Measurements from ENCODE around the gene PPM1D.

PPM1D gene

DNA sequence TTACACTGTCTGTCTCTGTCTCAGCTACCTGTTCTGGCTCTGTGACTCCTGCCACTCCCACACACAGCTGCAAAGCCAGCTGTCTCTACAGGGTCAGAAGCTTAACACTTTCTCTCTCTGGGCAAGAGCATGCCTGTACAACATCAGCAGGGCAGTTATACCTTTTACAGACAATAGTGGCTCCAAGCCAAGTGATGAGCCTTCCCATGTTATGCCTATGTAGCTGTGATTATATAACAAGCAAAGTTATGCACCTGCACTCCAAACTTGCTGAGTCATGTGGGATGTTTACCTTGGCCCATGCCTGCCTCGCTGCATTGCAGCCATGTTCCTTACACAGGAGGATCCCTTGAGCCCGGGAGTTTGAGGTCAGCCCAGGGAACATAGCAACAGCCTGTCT is 42.2 kb upstream of the PPM1D start (continued):
- TF ChIP-seq, protein P1, sequence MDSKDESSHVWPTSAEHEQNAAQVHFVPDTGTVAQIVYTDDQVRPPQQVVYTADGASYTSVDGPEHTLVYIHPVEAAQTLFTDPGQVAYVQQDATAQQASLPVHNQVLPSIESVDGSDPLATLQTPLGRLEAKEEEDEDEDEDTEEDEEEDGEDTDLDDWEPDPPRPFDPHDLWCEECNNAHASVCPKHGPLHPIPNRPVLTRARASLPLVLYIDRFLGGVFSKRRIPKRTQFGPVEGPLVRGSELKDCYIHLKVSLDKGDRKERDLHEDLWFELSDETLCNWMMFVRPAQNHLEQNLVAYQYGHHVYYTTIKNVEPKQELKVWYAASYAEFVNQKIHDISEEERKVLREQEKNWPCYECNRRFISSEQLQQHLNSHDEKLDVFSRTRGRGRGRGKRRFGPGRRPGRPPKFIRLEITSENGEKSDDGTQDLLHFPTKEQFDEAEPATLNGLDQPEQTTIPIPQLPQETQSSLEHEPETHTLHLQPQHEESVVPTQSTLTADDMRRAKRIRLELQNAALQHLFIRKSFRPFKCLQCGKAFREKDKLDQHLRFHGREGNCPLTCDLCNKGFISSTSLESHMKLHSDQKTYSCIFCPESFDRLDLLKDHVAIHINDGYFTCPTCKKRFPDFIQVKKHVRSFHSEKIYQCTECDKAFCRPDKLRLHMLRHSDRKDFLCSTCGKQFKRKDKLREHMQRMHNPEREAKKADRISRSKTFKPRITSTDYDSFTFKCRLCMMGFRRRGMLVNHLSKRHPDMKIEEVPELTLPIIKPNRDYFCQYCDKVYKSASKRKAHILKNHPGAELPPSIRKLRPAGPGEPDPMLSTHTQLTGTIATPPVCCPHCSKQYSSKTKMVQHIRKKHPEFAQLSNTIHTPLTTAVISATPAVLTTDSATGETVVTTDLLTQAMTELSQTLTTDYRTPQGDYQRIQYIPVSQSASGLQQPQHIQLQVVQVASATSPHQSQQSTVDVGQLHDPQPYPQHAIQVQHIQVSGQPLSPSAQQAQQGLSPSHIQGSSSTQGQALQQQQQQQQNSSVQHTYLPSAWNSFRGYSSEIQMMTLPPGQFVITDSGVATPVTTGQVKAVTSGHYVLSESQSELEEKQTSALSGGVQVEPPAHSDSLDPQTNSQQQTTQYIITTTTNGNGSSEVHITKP (tag by site-specific recombination; IDR thresholded peaks at IDR 0.05): no peak
- TF ChIP-seq, protein P2, sequence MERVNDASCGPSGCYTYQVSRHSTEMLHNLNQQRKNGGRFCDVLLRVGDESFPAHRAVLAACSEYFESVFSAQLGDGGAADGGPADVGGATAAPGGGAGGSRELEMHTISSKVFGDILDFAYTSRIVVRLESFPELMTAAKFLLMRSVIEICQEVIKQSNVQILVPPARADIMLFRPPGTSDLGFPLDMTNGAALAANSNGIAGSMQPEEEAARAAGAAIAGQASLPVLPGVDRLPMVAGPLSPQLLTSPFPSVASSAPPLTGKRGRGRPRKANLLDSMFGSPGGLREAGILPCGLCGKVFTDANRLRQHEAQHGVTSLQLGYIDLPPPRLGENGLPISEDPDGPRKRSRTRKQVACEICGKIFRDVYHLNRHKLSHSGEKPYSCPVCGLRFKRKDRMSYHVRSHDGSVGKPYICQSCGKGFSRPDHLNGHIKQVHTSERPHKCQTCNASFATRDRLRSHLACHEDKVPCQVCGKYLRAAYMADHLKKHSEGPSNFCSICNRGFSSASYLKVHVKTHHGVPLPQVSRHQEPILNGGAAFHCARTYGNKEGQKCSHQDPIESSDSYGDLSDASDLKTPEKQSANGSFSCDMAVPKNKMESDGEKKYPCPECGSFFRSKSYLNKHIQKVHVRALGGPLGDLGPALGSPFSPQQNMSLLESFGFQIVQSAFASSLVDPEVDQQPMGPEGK (tag by site-specific recombination; IDR thresholded peaks at IDR 0.05): no peak
- TF ChIP-seq ZNF660 (tag by site-specific recombination; IDR thresholded peaks at IDR 0.05): no peak
- TF ChIP-seq, protein P3, sequence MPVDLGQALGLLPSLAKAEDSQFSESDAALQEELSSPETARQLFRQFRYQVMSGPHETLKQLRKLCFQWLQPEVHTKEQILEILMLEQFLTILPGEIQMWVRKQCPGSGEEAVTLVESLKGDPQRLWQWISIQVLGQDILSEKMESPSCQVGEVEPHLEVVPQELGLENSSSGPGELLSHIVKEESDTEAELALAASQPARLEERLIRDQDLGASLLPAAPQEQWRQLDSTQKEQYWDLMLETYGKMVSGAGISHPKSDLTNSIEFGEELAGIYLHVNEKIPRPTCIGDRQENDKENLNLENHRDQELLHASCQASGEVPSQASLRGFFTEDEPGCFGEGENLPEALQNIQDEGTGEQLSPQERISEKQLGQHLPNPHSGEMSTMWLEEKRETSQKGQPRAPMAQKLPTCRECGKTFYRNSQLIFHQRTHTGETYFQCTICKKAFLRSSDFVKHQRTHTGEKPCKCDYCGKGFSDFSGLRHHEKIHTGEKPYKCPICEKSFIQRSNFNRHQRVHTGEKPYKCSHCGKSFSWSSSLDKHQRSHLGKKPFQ (tag by site-specific recombination; IDR thresholded peaks at IDR 0.05): no peak
- TF ChIP-seq GLIS1 (tag by site-specific recombination; IDR thresholded peaks at IDR 0.05): no peak
- no peak for TF ChIP-seq ZNF354C (tag by site-specific recombination; IDR thresholded peaks at IDR 0.05; ENCODE audit: borderline replicate concordance, low read depth)
- no peak for TF ChIP-seq ZNF19 (tag by site-specific recombination; IDR thresholded peaks at IDR 0.05; ENCODE audit: low read depth)
- TF ChIP-seq ZNF701 (tag by site-specific recombination; IDR thresholded peaks at IDR 0.05): no peak
- TF ChIP-seq ZNF391 (tag by site-specific recombination; IDR thresholded peaks at IDR 0.05; ENCODE audit: borderline replicate concordance, low read depth): 0 out of 2 replicates have a peak, but pooled peaks have one; percentile 51
- TF ChIP-seq YY1 (tag by site-specific recombination; IDR thresholded peaks at IDR 0.05): no peak
- no peak for TF ChIP-seq MYNN (tag by site-specific recombination; IDR thresholded peaks at IDR 0.05; ENCODE audit: borderline replicate concordance)
- no peak for TF ChIP-seq KLF16 (tag by site-specific recombination; IDR thresholded peaks at IDR 0.05)
- TF ChIP-seq ZNF510 (tag by site-specific recombination; IDR thresholded peaks at IDR 0.05; ENCODE audit: insufficient replicate concordance): peak; percentile 10
- TF ChIP-seq, protein P4, sequence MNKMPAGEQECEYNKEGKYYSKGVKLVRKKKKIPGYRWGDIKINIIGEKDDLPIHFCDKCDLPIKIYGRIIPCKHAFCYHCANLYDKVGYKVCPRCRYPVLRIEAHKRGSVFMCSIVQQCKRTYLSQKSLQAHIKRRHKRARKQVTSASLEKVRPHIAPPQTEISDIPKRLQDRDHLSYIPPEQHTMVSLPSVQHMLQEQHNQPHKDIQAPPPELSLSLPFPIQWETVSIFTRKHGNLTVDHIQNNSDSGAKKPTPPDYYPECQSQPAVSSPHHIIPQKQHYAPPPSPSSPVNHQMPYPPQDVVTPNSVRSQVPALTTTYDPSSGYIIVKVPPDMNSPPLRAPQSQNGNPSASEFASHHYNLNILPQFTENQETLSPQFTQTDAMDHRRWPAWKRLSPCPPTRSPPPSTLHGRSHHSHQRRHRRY (tag by site-specific recombination; IDR thresholded peaks at IDR 0.05): no peak
- no peak for TF ChIP-seq ZNF514 (tag by site-specific recombination; IDR thresholded peaks at IDR 0.05)
- TF ChIP-seq, protein P5, sequence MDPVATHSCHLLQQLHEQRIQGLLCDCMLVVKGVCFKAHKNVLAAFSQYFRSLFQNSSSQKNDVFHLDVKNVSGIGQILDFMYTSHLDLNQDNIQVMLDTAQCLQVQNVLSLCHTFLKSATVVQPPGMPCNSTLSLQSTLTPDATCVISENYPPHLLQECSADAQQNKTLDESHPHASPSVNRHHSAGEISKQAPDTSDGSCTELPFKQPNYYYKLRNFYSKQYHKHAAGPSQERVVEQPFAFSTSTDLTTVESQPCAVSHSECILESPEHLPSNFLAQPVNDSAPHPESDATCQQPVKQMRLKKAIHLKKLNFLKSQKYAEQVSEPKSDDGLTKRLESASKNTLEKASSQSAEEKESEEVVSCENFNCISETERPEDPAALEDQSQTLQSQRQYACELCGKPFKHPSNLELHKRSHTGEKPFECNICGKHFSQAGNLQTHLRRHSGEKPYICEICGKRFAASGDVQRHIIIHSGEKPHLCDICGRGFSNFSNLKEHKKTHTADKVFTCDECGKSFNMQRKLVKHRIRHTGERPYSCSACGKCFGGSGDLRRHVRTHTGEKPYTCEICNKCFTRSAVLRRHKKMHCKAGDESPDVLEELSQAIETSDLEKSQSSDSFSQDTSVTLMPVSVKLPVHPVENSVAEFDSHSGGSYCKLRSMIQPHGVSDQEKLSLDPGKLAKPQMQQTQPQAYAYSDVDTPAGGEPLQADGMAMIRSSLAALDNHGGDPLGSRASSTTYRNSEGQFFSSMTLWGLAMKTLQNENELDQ (tag by site-specific recombination; IDR thresholded peaks at IDR 0.05; ENCODE audit: low read depth): no peak
- TF ChIP-seq SETDB1 (IDR thresholded peaks at IDR 0.05; ENCODE audit: insufficient read length, low read length): peak; percentile 97
- TF ChIP-seq, protein P6, sequence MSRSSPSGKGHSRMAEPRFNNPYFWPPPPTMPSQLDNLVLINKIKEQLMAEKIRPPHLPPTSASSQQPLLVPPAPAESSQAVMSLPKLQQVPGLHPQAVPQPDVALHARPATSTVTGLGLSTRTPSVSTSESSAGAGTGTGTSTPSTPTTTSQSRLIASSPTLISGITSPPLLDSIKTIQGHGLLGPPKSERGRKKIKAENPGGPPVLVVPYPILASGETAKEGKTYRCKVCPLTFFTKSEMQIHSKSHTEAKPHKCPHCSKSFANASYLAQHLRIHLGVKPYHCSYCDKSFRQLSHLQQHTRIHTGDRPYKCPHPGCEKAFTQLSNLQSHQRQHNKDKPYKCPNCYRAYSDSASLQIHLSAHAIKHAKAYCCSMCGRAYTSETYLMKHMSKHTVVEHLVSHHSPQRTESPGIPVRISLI (tag by site-specific recombination; IDR thresholded peaks at IDR 0.05): no peak
- peak; percentile 85 for TF ChIP-seq ZNF529 (tag by site-specific recombination; IDR thresholded peaks at IDR 0.05; ENCODE audit: insufficient replicate concordance)
- TF ChIP-seq, protein P7, sequence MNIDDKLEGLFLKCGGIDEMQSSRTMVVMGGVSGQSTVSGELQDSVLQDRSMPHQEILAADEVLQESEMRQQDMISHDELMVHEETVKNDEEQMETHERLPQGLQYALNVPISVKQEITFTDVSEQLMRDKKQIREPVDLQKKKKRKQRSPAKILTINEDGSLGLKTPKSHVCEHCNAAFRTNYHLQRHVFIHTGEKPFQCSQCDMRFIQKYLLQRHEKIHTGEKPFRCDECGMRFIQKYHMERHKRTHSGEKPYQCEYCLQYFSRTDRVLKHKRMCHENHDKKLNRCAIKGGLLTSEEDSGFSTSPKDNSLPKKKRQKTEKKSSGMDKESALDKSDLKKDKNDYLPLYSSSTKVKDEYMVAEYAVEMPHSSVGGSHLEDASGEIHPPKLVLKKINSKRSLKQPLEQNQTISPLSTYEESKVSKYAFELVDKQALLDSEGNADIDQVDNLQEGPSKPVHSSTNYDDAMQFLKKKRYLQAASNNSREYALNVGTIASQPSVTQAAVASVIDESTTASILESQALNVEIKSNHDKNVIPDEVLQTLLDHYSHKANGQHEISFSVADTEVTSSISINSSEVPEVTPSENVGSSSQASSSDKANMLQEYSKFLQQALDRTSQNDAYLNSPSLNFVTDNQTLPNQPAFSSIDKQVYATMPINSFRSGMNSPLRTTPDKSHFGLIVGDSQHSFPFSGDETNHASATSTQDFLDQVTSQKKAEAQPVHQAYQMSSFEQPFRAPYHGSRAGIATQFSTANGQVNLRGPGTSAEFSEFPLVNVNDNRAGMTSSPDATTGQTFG (tag by site-specific recombination; IDR thresholded peaks at IDR 0.05; ENCODE audit: borderline replicate concordance): no peak
- TF ChIP-seq ZNF211 (tag by site-specific recombination; IDR thresholded peaks at IDR 0.05; ENCODE audit: low read depth): 0 out of 2 replicates have a peak, but pooled peaks have one; percentile 29
- TF ChIP-seq IKZF3 (tag by site-specific recombination; IDR thresholded peaks at IDR 0.05): no peak
- TF ChIP-seq ZNF324 (tag by site-specific recombination; IDR thresholded peaks at IDR 0.05): no peak
- no peak for TF ChIP-seq ZNF433 (tag by site-specific recombination; IDR thresholded peaks at IDR 0.05; ENCODE audit: low read depth)
- no peak for TF ChIP-seq ZNF664 (tag by site-specific recombination; IDR thresholded peaks at IDR 0.05)
- TF ChIP-seq ZNF571 (tag by site-specific recombination; IDR thresholded peaks at IDR 0.05): no peak

Data from HEK293 (cell line).